A673 (cell line): ENCODE data around the gene EMILIN2. TPM values are rescaled to one million over a fixed set of nuclear protein-coding genes. Genes with fewer than 3 reads are reported as not detected.

Experiments
- BruUV-seq: library from RNA; stranded (reverse); fragments of 400-500 nt; replicated peaks from 2 replicates; lab custom pipeline; 2021; lab: Mats Ljungman, UMichigan
- CTCF ChIA-PET: fragments of 300-600 bp; sonication (Branson Sonifier 250); formaldehyde crosslinking; loops from one replicate; lab custom pipeline; 2022; ENCODE audit warnings: antibody characterized with exemption; lab: Charles Lee
- POLR2A ChIA-PET: fragments of 300-600 bp; sonication (Branson Sonifier 250); formaldehyde crosslinking; loops from one replicate; lab custom pipeline; 2022; ENCODE audit warnings: antibody characterized with exemption; ENCODE audit not compliant: low non-redundant PET; lab: Charles Lee
- DNase-seq: peaks from one replicate; pipeline ENCODE4 v3.0.0-alpha.2; 2015; ENCODE audit warnings: low spot score
- H3K27ac ChIP-seq: fragments of 200-600 bp; sonication (generic); 2 replicates; pipeline ENCODE4 v1.5.1; 2016; ENCODE audit warnings: mixed run types, low read depth, mild to moderate bottlenecking, mixed read lengths, antibody characterized with exemption, low read length; ENCODE audit not compliant: poor library complexity, severe bottlenecking
- H3K27me3 ChIP-seq: fragments of 200-600 bp; sonication (generic); replicated peaks from 2 replicates; pipeline ENCODE4 v1.6.1; 2017; ENCODE audit warnings: mixed run types, low read depth, mild to moderate bottlenecking, mixed read lengths, antibody characterized with exemption, low read length; ENCODE audit not compliant: insufficient read depth, poor library complexity
- H3K36me3 ChIP-seq: fragments of 200-600 bp; sonication (generic); 2 replicates; pipeline ENCODE4 v1.6.1; 2016; ENCODE audit warnings: mixed run types, mild to moderate bottlenecking, mixed read lengths, antibody characterized with exemption, low read length; ENCODE audit not compliant: insufficient read depth, poor library complexity, severe bottlenecking
- H3K4me1 ChIP-seq: fragments of 200-600 bp; sonication (generic); 2 replicates; pipeline ENCODE4 v1.6.1; 2017; ENCODE audit warnings: mixed run types, mild to moderate bottlenecking, mixed read lengths, antibody characterized with exemption, low read length; ENCODE audit not compliant: insufficient read depth, poor library complexity, severe bottlenecking
- H3K4me3 ChIP-seq: fragments of 200-600 bp; sonication (generic); 2 replicates; pipeline ENCODE4 v1.5.1; 2016; ENCODE audit warnings: low read depth, mixed run types, mild to moderate bottlenecking, mixed read lengths, low read length; ENCODE audit not compliant: poor library complexity, severe bottlenecking
- H3K9me3 ChIP-seq: fragments of 200-600 bp; sonication (generic); 2 replicates; pipeline ENCODE4 v1.6.1; 2016; ENCODE audit warnings: mixed run types, low read depth, mild to moderate bottlenecking, mixed read lengths, antibody characterized with exemption, low read length; ENCODE audit not compliant: poor library complexity, severe bottlenecking
- EZH2 ChIP-seq: fragments of 200-600 bp; sonication (generic); IDR thresholded peaks from 2 replicates; pipeline ENCODE4 v1.6.1; 2017; ENCODE audit warnings: borderline replicate concordance, low read depth, mild to moderate bottlenecking, mixed read lengths, antibody characterized with exemption, low read length; ENCODE audit not compliant: poor library complexity, severe bottlenecking
- intact Hi-C: fragments of 100-400 bp; cut with micrococcal nuclease; formaldehyde crosslinking; loops from one replicate; pipeline ENCODE4 v1.10.0; 2022; ENCODE audit not compliant: unreplicated experiment
- total RNA-seq: library from RNA; stranded (reverse); gene quantifications from 2 replicates; pipeline ENCODE4 v1.2.3, GENCODE V29; 2021
- TF ChIP-seq, protein P1 (sequence below): fragments of 300-800, 200-600 bp; sonication (generic); conservative IDR thresholded peaks from 2 replicates; pipeline ENCODE4 v1.5.1; 2017; ENCODE audit warnings: low read depth, mild to moderate bottlenecking, antibody characterized with exemption, low read length, moderate library complexity, mixed read lengths

EMILIN2 gene
- total RNA-seq, 1 experiment from 2014 or later, result 23.4 TPM

GRCh38 chr18:2900684-2901422 is 54.0 kb downstream of the EMILIN2 start:
- TF ChIP-seq, protein P1, sequence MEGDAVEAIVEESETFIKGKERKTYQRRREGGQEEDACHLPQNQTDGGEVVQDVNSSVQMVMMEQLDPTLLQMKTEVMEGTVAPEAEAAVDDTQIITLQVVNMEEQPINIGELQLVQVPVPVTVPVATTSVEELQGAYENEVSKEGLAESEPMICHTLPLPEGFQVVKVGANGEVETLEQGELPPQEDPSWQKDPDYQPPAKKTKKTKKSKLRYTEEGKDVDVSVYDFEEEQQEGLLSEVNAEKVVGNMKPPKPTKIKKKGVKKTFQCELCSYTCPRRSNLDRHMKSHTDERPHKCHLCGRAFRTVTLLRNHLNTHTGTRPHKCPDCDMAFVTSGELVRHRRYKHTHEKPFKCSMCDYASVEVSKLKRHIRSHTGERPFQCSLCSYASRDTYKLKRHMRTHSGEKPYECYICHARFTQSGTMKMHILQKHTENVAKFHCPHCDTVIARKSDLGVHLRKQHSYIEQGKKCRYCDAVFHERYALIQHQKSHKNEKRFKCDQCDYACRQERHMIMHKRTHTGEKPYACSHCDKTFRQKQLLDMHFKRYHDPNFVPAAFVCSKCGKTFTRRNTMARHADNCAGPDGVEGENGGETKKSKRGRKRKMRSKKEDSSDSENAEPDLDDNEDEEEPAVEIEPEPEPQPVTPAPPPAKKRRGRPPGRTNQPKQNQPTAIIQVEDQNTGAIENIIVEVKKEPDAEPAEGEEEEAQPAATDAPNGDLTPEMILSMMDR, result no peak
- TF ChIP-seq EZH2, result no peak
- Histone ChIP-seq H3K36me3 (no peaks in the 10 kb centered on the region), H3K4me1 (peaks cover 7% of the 10 kb centered on the region), H3K27me3 (no peaks in the 10 kb centered on the region), H3K4me3 (no peak overlapping the region), H3K27ac (no peak overlapping the region), H3K9me3 (no peaks in the 10 kb centered on the region)
- intact Hi-C loops, result loop anchor here (10.0 kb wide), 1 partner anchor 246 kb away; the partner anchor contains the start of gene SMCHD1
- CTCF ChIA-PET, result no interaction called here
- no peak for DNase-seq
- BruUV-seq, result no TSS peak
- POLR2A ChIA-PET, result no interaction called here

GRCh38 chr18:2901423-2901985 is 54.7 kb downstream of the EMILIN2 start:
- POLR2A ChIA-PET, result no interaction called here
- Histone ChIP-seq H3K4me3 (no peak overlapping the region), H3K36me3 (no peaks in the 10 kb centered on the region), H3K27ac (no peak overlapping the region), H3K9me3 (no peaks in the 10 kb centered on the region), H3K4me1 (peaks cover 7% of the 10 kb centered on the region), H3K27me3 (no peaks in the 10 kb centered on the region)
- intact Hi-C loops, result loop anchor here (10.0 kb wide), 1 partner anchor 247 kb away; the partner anchor contains the start of gene SMCHD1
- CTCF ChIA-PET, result no interaction called here
- no peak for DNase-seq
- BruUV-seq, result no TSS peak
- TF ChIP-seq, protein P1, result no peak
- TF ChIP-seq EZH2, result no peak

DNA sequence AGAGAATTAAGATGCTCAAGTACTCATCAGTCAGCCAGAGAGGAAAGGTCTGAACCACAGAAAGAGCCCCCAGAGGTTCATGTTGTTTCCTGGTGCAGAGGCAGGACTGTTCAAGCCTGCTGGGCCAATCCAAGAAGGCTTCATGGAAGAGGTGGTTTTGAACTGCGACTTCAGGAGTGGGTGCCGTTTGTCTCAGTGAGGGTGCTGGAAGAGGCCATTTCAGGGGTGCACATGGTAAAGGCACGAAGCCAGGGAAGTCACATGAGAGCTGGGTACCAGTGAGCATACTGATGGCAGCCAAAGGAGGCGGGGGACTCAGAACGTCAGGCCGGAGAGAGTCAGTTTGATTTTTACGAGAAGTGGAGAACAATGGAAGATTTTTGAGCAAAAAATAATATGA is 55.5 kb downstream of the EMILIN2 start:
- Histone ChIP-seq H3K4me1 (peaks cover 7% of the 10 kb centered on the region), H3K9me3 (no peaks in the 10 kb centered on the region), H3K36me3 (no peaks in the 10 kb centered on the region), H3K4me3 (no peak overlapping the region), H3K27me3 (no peaks in the 10 kb centered on the region), H3K27ac (no peak overlapping the region)
- intact Hi-C loops, result loop anchor here (10.0 kb wide), 1 partner anchor 248 kb away; the partner anchor contains the start of gene SMCHD1
- ChIA-PET CTCF (no interaction called here), POLR2A (no interaction called here)
- DNase-seq, result no peak
- BruUV-seq, result no TSS peak
- TF ChIP-seq EZH2, result no peak
- TF ChIP-seq, protein P1, result no peak
